BJ (cell line): Measurements from ENCODE around the gene RPL37A. TPM values are rescaled to one million over a fixed set of nuclear protein-coding genes. Genes with fewer than 3 reads are reported as not detected.
"Not testable (repeated sequence)": the region's sequence is repeated elsewhere in the genome, so short reads cannot be mapped to it uniquely, and the experiment has no call there.

Source experiments
- CTCF ChIA-PET: fragments of 350-600 bp; formaldehyde crosslinking; extraction: SDS; loops from one replicate; lab custom pipeline; 2021; ENCODE audit warnings: antibody characterized with exemption, inconsistent platforms; lab: Yijun Ruan, JAX
- POLR2A ChIA-PET: fragments of 300-600 bp; sonication (Branson Sonifier 250); formaldehyde crosslinking; extraction: SDS; loops from one replicate; lab custom pipeline; 2021; ENCODE audit warnings: antibody characterized with exemption; lab: Charles Lee
- DNase-seq: peaks from one replicate; pipeline ENCODE4 v3.0.0-alpha.2; 2011; ENCODE audit warnings: low read depth
- H3K27me3 ChIP-seq: 2 replicates; pipeline ENCODE4 v1.6.0; 2011; ENCODE audit warnings: low read length; ENCODE audit not compliant: control insufficient read depth, insufficient read depth
- H3K36me3 ChIP-seq: 2 replicates; pipeline ENCODE4 v1.5.1; 2011; ENCODE audit warnings: low read length; ENCODE audit not compliant: control insufficient read depth, insufficient read depth
- H3K4me3 ChIP-seq: 2 replicates; pipeline ENCODE4 v1.5.1; 2011; ENCODE audit warnings: low read depth, mild to moderate bottlenecking, control low read depth, low read length
- polyA plus RNA-seq: library from polyadenylated mRNA; depleted of rRNA; stranded (reverse); fragments of >200 nt; gene quantifications from 2 replicates; pipeline ENCODE4 v1.2.3, GENCODE V29; 2011
- TF ChIP-seq, protein P1 (sequence below): IDR thresholded peaks from 2 replicates; pipeline ENCODE4 v1.5.1; 2011; ENCODE audit warnings: low read depth, mild to moderate bottlenecking, control low read depth, inconsistent platforms, low read length, moderate library complexity; ENCODE audit not compliant: insufficient read depth

The RPL37A gene
- polyA plus RNA-seq, 1 experiment, result 4,924 TPM

DNA sequence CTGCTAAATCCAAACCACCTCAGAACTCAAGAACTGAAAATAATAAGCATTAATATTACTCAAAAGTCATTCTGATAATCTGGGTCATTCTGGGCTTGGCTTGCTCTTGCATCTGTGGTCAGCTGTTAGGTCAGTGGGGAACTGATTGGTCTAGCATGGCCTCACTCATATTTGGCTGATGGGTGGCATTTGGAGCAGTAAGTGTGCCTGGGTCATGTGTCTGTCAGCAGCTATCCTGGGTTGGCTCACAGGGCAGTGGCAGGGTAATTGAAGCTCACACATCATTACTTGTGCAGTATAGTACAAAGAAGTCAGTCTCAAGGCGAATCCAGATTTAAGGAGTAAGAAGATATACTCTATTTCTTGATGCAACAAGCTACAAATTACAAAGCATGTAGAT lies 9.6 kb downstream of the RPL37A start:
- H3K27me3 ChIP-seq, result no peaks in the 10 kb centered on the region
- H3K36me3 ChIP-seq, result peaks cover 5% of the 10 kb centered on the region
- no peak overlapping the region for H3K4me3 ChIP-seq
- TF ChIP-seq, protein P1, sequence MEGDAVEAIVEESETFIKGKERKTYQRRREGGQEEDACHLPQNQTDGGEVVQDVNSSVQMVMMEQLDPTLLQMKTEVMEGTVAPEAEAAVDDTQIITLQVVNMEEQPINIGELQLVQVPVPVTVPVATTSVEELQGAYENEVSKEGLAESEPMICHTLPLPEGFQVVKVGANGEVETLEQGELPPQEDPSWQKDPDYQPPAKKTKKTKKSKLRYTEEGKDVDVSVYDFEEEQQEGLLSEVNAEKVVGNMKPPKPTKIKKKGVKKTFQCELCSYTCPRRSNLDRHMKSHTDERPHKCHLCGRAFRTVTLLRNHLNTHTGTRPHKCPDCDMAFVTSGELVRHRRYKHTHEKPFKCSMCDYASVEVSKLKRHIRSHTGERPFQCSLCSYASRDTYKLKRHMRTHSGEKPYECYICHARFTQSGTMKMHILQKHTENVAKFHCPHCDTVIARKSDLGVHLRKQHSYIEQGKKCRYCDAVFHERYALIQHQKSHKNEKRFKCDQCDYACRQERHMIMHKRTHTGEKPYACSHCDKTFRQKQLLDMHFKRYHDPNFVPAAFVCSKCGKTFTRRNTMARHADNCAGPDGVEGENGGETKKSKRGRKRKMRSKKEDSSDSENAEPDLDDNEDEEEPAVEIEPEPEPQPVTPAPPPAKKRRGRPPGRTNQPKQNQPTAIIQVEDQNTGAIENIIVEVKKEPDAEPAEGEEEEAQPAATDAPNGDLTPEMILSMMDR, result no peak
- ChIA-PET CTCF (interaction anchor here (1.1 to 6.7 kb wide), 3 partner anchors 11 to 158 kb away, joined by 3 to 51 read pairs (median 8); no protein-coding TSS in a partner anchor), POLR2A (interaction anchor here (0.7 kb wide), 1 partner anchor 11 kb away, joined by 3 read pairs; no protein-coding TSS in a partner anchor)
- no peak for DNase-seq

DNA sequence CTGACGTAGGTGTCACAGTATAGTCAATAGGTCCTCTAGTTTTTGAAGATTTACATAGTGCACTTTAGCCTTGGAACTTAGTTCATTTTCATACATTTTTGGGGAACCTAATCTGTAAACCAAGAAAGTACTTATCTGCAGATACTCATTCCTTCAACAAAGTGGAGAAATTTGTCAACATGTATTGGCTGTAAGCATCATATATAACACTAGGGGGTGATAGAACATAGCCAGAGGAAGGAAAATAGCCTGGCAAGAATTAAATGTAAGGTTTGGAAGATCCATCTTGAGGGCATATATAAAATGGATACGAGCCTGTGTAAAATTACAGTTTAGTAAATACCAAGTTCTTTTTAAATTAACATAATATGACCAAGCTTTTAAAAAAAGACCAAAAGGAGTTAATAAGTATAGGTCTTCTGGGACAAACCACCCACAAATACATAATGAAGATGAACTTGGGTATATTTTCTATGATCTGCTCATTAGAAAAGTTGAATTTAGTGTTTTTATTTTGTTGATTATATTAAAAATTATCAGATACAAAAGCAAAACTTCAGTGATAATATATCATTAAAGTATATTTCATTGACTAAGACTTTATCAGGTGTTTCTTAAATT lies 18.2 kb downstream of the RPL37A start:
- Histone ChIP-seq H3K36me3 (no peaks in the 10 kb centered on the region), H3K4me3 (no peak overlapping the region), H3K27me3 (no peaks in the 10 kb centered on the region)
- DNase-seq, result no peak
- ChIA-PET CTCF (interaction anchor here (0.6 to 14.4 kb wide), 16 partner anchors 9 to 1049 kb away, joined by 3 to 531 read pairs (median 4); partner anchors contain the start of gene RPL37A), POLR2A (interaction anchor here (0.6 kb wide), 1 partner anchor 127 kb away, joined by 3 read pairs; no protein-coding TSS in a partner anchor)
- TF ChIP-seq, protein P1, result peak; percentile 70

DNA sequence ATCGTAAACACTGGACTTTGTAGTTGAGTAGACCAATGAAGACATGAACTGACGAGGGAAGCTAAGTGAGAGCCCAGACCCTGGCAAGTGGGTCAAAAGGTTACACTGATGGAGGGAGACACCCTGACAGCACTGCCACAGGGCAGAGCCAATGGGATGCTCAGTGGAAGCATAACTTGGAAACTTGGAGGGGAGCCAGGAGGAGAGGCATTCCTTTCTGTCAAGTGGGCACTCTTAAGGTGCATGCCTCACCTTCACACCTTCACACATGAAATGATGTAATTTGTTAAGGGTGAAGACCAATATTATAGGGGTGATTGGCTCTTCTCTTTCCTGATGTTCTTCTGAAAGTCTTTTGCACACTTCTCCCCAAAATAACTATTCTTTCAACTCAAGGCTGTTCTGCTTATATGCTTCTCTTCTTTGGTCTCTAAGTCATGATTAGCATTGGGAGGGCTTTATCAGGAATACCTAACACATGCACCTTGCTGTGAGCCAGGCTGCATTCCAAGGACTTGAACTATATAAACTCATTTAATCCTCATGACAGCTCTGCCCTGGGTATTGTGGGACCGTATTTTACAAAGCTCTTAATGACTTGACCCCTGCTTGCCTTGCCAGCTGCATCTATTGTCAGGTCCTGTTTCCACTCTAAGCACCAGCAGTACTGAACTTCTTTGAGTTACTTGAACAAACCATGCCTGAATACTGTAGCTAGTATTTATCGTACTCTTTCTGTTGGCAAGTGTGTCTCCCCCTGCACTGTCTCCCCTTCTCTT lies 19.0 kb downstream of the RPL37A start:
- no peaks in the 10 kb centered on the region for H3K27me3 ChIP-seq
- no peak overlapping the region for H3K4me3 ChIP-seq
- CTCF ChIA-PET, result interaction anchor here (0.6 to 14.4 kb wide), 17 partner anchors 10 to 426 kb away, joined by 3 to 531 read pairs (median 4); partner anchors contain the start of genes MARCHF4 and RPL37A
- no peaks in the 10 kb centered on the region for H3K36me3 ChIP-seq
- TF ChIP-seq, protein P1, result no peak
- DNase-seq, result no peak
- POLR2A ChIA-PET, result no interaction called here

DNA sequence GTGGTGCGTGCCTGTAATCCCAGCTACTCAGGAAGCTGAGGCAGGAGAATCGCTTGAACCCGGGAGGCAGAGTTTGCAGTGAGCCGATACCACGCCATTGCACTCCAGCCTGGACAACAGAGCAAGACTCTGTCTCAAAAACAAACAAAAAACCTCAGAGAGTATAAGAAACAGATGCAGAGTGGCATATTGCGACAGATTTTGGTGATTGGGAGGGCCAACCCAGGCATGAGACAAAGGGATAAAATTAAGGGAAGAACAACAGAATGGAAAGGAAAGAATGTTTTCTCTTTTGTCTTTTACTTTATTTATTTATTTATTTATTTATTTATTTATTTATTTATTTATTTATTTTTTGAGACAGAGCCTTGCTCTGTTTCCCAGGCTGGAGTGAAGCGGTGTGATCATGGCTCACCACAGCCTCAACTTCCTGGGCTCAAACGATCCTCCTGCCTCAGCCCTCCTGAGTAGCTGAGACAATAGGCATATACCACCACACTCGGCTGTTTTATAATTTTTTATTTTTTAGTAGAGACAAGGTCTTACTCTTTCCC lies 20.0 kb downstream of the RPL37A start:
- CTCF ChIA-PET, result interaction anchor here (0.6 to 14.4 kb wide), 21 partner anchors 9 to 738 kb away, joined by 3 to 531 read pairs (median 6); no protein-coding TSS in a partner anchor
- POLR2A ChIA-PET, result interaction anchor here (0.6 kb wide), 1 partner anchor 151 kb away, joined by 3 read pairs; no protein-coding TSS in a partner anchor
- DNase-seq, H3K27me3 ChIP-seq, H3K4me3 ChIP-seq, H3K36me3 ChIP-seq: not testable (repeated sequence)

DNA sequence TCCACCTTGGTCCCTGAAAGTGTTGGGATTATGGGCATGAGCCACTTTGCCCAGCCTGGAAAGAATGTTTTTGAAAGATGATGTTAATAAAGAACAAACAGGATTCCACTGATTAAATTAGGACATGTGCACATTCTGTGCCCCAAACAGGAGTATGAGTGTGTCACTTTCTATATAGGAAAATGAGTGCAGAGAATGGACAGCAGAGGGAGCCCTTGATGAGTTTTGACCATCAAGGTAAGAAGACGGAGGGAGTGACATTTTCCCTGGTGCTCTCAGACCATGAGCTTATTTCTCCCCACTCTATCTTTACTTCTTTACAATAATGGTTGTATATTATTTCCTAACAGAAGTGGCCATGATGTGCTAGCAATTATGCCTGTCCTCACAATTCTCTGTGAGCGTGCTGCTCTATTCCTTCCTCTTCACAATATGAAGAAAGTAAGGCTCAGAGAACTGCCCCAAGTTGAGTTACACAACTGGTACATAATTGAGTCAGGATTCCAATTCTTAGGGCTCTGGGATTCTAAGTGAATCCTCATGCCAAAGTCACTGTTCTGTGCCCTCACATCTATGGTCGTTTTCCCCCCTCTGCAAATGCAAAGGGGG lies 20.6 kb downstream of the RPL37A start:
- H3K27me3 ChIP-seq, result no peaks in the 10 kb centered on the region
- ChIA-PET POLR2A (interaction anchor here (0.6 kb wide), 2 partner anchors 11 to 150 kb away, joined by 3 read pairs; no protein-coding TSS in a partner anchor), CTCF (interaction anchor here (0.6 to 14.4 kb wide), 32 partner anchors 8 to 1224 kb away, joined by 3 to 531 read pairs (median 4); no protein-coding TSS in a partner anchor)
- H3K36me3 ChIP-seq, result no peaks in the 10 kb centered on the region
- DNase-seq, result no peak
- no peak overlapping the region for H3K4me3 ChIP-seq
- TF ChIP-seq, protein P1, result peak; percentile 67
